NCI-H2107 (cell line): ENCODE measurements around the gene CD300C.
"Not testable (repeated sequence)": the region's sequence is repeated elsewhere in the genome, so short reads cannot be mapped to it uniquely, and the experiment has no call there.

Experiments
- DNase-seq: peaks from one replicate; lab custom pipeline; 2025; lab: John Stamatoyannopoulos, UW

CD300C gene

GRCh38 chr17:74531231-74531761 lies 14.6 kb downstream of the CD300C start, which contains the start of gene CD300LB:
TSS of gene CD300LB (minus strand) at chr17:74531475. CDS start at chr17:74531350, 125 bp downstream.
- DNase-seq = no peak

GRCh38 chr17:74530831-74531150 lies 15.1 kb downstream of the CD300C start:
- no peak for DNase-seq

- DNase-seq = no peak
Observed at GRCh38 chr17:74529243-74529642, 16.7 kb downstream of the CD300C start.

GRCh38 chr17:74528491-74529199 lies 17.3 kb downstream of the CD300C start:
- no peak for DNase-seq

GRCh38 chr17:74527756-74528155 lies 18.2 kb downstream of the CD300C start:
- DNase-seq = no peak

GRCh38 chr17:74527081-74527480 lies 18.8 kb downstream of the CD300C start:
- no peak for DNase-seq

- no peak for DNase-seq
Observed at GRCh38 chr17:74526681-74527080, 19.2 kb downstream of the CD300C start.

GRCh38 chr17:74525781-74526288 lies 20.1 kb downstream of the CD300C start:
- no peak for DNase-seq

- DNase-seq = no peak
Observed at GRCh38 chr17:74525465-74525725, 20.5 kb downstream of the CD300C start.

GRCh38 chr17:74524653-74525464 lies 21.1 kb downstream of the CD300C start:
- DNase-seq = no peak

GRCh38 chr17:74523308-74523707 lies 22.6 kb downstream of the CD300C start:
- DNase-seq = no peak

GRCh38 chr17:74522381-74523105 lies 23.4 kb downstream of the CD300C start:
- no peak for DNase-seq

GRCh38 chr17:74521701-74522201 lies 24.2 kb downstream of the CD300C start:
- DNase-seq = no peak

GRCh38 chr17:74520790-74521480 lies 25.0 kb downstream of the CD300C start:
- no peak for DNase-seq

- DNase-seq = no peak
Observed at GRCh38 chr17:74520016-74520434, 25.9 kb downstream of the CD300C start.

GRCh38 chr17:74518413-74518981 lies 27.4 kb downstream of the CD300C start:
- DNase-seq = not testable (repeated sequence)

- DNase-seq = no peak
Observed at GRCh38 chr17:74516561-74517328, 29.2 kb downstream of the CD300C start.

- DNase-seq = no peak
Observed at GRCh38 chr17:74515941-74516340, 30.0 kb downstream of the CD300C start.

- no peak for DNase-seq
Observed at GRCh38 chr17:74514632-74515334, 31.1 kb downstream of the CD300C start.
